ENCODE results near the gene TTC28.

DNA sequence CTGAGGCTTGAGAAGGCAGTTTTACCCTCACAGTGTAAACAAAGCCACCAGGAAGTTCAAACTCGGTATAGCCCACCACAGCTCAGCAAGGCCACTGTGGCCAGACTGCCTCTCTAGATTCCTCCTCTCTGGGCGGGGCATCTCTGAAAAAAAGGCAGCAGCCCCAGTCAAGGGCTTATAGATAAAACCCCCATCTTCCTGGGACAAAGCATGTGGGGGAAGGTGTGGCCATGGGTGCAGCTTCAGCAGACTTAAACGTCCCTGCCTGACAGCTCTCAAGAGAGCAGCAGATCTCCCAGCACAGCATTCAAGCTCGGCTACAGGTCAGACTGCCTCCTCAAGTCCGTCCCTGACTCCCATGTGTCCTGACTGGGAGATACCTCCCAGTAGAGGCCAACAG lies 69.7 kb downstream of the TTC28 start:
- TF ChIP-seq, protein P1, sequence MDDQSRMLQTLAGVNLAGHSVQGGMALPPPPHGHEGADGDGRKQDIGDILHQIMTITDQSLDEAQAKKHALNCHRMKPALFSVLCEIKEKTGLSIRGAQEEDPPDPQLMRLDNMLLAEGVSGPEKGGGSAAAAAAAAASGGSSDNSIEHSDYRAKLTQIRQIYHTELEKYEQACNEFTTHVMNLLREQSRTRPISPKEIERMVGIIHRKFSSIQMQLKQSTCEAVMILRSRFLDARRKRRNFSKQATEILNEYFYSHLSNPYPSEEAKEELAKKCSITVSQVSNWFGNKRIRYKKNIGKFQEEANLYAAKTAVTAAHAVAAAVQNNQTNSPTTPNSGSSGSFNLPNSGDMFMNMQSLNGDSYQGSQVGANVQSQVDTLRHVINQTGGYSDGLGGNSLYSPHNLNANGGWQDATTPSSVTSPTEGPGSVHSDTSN (CRISPR knock-in tag; IDR thresholded peaks at IDR 0.05), result no peak
- no peak for TF ChIP-seq ZNF544 (tag by site-specific recombination; IDR thresholded peaks at IDR 0.05)
- TF ChIP-seq ZNF175 (tag by site-specific recombination; IDR thresholded peaks at IDR 0.05), result no peak

Measured in HEK293 (cell line).